NB4 (cell line): Measurements from ENCODE around the gene TRABD.

Experiments
- DNase-seq: peaks from one replicate; pipeline ENCODE4 v3.0.0; 2010; ENCODE audit warnings: low read depth
- H3K4me3 ChIP-seq: one replicate; pipeline ENCODE4 v1.5.1; 2011; ENCODE audit warnings: mild to moderate bottlenecking, low read depth, low read length, moderate library complexity
- CTCF ChIP-seq: IDR thresholded peaks from one replicate; pipeline ENCODE4 v1.5.1; 2012; ENCODE audit warnings: low read depth, low read length
- MAX ChIP-seq: IDR thresholded peaks from 2 replicates; pipeline ENCODE4 v1.6.1; 2011; ENCODE audit warnings: low read depth, low read length
- MYC ChIP-seq: IDR thresholded peaks from 2 replicates; pipeline ENCODE4 v1.6.1; 2011; ENCODE audit warnings: low read depth, low read length
- POLR2A ChIP-seq: IDR thresholded peaks from 2 replicates; pipeline ENCODE4 v1.6.1; 2011; ENCODE audit warnings: mild to moderate bottlenecking; ENCODE audit not compliant: insufficient read length; ENCODE audit errors: extremely low read depth

The TRABD gene

GRCh38 chr22:50208430-50208938, 22.8 kb downstream of the TRABD start:
- no peak for TF ChIP-seq MAX
- no peak for TF ChIP-seq CTCF
- no peak for TF ChIP-seq POLR2A
- TF ChIP-seq MYC = no peak
- DNase-seq = no peak
- no peak overlapping the region for H3K4me3 ChIP-seq

GRCh38 chr22:50208939-50209892, 23.5 kb downstream of the TRABD start:
- H3K4me3 ChIP-seq = no peak overlapping the region
- no peak for DNase-seq
- TF ChIP-seq MYC = no peak
- no peak for TF ChIP-seq POLR2A
- TF ChIP-seq MAX = no peak

- TF ChIP-seq CTCF (peak; percentile 92), MYC (no peak), POLR2A (no peak), MAX (no peak)
- H3K4me3 ChIP-seq = no peak overlapping the region
- peak; percentile 68 for DNase-seq
Measured at GRCh38 chr22:50209893-50210292, 24.2 kb downstream of the TRABD start.

GRCh38 chr22:50210378-50211139, 24.8 kb downstream of the TRABD start:
- H3K4me3 ChIP-seq = no peak overlapping the region
- no peak for TF ChIP-seq POLR2A
- TF ChIP-seq MYC = no peak
- no peak for TF ChIP-seq CTCF
- no peak for DNase-seq

GRCh38 chr22:50211147-50211546, 25.4 kb downstream of the TRABD start:
- H3K4me3 ChIP-seq = no peak overlapping the region
- TF ChIP-seq POLR2A = no peak

GRCh38 chr22:50213263-50213662, 27.6 kb downstream of the TRABD start:
- no peak for DNase-seq
- H3K4me3 ChIP-seq = no peak overlapping the region
- TF ChIP-seq MAX (no peak), POLR2A (no peak), CTCF (no peak), MYC (no peak)

More at GRCh38 chr22:50211147-50211546, 25.4 kb downstream of the TRABD start:
- no peak for DNase-seq
